Measurements from ENCODE around the gene IL18RAP.

IL18RAP gene

DNA sequence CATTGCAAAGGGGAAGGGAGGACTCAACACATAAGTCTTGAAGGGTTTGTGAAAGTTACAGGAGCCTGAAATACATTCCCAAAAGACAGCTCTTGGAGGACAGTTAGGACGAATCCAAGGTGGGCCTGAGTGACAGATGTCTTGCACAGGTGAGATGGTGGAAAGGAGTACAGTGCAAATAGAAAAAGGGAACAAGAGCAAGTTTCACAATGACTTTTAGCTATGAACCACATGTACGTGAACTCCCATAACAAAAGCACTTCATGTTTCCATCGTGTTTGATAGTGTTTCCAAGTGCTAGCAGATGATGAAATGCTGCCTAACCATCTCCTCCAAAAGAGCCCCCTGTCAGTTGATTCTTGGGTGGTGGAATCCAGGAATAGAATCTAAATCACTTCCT is 1.8 kb downstream of the IL18RAP start:
- no peak for DNase-seq

DNA sequence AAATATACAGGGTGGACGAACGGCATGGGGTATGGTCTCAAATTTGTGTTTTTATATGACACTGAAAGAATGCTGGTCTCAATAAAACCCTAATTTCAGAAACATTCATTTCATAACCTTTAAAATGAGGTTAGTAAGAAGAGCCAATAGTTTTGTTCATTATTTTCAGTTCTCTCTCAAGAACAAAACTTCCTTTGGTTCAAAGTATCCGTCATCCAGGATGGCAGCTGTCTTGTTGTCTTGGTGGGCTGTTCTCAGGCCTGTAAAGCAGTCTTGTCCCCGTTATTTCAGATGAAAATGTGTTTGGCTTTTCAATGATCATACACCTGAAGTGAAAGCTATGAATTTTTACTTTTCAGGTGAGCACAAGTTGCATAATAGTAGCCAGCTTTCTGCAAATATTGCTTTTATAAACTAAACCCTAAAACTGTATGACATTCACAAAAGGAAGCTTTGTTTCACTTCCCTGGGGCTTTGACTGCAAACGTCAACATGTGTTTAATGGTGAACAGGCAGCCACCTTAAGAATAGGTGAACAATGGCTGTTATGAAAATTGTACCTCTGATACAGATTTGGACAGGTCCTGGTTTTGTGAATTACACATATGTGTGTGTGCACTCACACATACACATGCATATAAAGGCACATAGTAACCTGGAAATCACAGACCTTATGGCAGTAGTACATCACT is 2.6 kb downstream of the IL18RAP start:
- DNase-seq, result no peak

DNA sequence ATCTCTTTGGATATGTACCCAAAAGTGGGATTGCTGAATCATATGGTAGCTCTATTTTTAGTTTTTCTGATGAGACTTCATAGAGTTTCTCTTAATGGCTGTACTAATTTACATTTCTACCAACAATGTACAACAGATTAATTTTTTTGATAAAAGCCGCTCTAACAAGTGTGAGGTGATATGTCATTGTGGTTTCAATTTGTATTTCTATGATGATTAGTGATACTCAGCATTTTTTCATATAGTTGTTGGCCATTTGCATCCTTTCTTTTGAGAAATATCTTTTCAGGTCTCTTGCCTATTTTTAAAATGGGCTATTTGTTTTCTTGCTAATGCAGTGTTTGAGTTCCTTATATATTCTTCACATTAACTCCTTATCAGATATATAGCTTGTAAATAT is 4.3 kb downstream of the IL18RAP start:
- DNase-seq, result no peak

DNA sequence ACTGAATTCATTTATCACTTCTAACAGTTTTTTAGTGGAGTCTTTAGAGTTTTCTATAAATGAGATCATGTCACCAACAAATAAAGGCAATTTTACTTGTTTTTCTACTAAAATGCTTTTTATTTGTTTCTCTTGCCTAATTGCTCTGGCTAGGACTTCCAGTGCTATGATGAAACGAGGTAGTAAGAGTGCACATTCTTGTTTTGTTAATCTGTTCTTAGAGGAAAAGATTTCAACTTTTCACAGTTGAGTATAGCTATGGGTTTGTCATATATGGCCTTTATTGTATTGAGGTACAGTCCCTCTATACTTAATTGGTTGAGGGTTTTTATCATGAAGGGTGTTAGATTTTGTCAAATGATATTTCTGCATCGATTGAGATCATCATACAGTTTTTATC is 5.6 kb downstream of the IL18RAP start:
- no peak for DNase-seq

DNA sequence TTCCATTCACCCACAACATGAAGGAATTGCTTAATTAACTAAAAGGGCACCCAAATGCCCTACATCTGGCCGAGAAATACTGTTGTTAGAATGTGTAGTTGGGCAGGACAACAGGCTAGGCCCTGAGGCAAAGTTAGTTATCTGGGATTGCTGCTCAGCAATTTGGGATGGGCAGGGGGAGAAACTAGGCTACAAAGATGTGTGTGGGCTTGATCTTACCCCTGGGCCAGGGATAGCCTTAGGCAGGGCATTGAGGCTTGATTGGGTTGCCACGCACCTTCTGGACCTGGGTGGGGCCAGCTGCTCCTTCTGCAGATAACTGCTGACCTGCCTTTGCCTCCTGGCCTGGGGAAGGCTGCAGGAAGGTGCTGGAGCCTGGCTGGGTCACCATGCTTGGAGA is 9.4 kb downstream of the IL18RAP start:
- DNase-seq, result no peak

DNA sequence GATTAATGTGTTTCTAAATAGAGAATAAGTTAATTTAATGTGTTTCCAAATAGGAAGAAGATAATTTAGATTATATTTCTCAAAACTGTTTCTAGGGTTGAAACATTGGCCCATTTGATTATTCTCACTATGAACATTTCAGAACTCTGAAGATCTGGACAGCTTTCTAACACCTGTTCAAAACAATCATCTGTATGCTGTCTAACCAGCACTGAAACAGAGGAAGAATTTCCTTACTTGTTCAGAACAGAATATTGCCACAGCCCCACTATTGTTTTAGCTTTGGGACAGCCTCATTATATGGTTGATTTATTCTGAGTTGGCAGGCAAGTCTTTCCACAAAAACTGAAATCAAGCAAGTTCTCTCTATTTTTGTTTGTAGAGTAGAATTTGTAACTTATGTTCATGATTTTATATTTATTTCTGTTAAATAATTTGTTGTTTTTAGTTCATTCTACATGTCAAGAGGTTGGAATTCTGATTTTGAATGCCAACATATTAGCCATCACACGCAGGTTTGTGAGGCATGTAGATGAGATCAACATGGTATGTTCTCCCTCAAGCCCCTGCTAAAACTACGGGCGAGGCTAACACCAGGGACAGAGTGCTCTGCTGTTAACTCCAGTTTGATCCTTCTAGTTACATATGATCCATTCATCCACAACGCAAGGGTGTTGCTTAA is 11.2 kb downstream of the IL18RAP start:
- DNase-seq, result no peak

DNA sequence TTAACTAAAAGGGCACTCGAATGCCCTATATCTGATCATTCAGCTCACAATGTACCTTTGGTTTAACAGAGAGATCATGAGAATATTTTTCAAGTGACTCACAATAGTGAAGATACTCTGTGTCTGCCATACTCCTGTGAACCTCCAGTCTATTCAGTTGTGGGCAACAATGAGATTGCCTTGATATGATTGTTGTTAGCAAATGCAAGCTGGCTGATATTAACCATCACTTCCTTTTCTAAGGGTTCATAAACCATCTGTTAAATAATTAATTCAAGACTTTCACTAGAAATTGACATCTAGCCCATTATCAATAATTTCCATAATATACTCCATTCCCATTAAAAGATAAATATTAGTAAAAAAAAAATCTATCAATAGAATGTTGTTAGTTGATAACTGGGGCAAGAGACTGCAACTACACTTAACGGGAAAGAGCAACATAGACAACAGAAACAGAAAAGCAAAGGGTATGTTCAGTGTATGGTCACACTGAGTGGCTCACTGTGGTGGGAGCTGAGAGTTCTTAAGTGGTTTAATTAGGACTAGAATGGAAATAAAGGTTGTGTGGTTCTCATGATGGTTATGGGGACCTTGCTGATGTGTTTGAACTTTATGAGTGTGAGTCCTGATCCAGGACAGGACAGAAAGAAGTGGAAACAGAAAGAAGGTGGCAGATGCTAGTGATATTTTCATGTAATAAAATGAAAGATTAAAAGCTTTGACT is 11.9 kb downstream of the IL18RAP start:
- no peak for DNase-seq

DNA sequence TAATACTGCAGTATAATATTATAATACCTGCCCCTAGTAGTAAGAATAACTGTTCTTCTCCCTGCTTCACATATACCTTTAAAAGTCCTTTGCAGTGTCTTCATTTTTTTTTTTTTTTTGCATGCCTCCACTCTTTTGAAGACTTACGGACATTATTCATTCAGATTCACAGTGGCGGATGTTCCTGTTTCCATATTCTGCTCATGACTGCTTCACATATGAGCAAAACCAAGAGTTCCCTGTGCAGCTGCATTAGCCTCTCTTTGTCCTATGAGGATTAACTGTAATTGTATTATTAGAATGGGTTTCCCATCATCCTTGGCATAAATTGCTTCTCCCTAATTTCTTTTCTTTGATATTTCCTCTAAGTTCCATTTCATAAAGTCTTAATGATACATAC is 12.8 kb downstream of the IL18RAP start:
- no peak for DNase-seq

DNA sequence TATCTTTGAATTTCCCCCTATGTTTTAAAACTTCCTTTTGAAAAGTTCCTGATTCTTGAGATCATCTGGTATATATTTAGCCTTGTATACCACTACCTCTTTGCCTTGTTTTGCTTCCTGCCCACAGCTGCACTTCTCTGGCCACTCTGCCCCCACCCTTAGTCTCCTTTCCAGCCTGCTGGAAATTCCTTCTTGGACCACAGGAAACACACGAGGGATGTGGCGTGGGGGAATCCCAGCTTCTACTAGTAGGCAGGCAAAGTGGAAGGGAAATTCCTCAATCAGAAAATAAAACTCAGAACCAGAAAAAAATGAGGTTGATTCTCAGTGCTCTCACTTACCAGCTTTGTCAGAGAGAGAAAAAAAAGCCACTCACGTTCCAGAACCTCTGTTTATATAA is 13.4 kb downstream of the IL18RAP start:
- DNase-seq, result no peak

DNA sequence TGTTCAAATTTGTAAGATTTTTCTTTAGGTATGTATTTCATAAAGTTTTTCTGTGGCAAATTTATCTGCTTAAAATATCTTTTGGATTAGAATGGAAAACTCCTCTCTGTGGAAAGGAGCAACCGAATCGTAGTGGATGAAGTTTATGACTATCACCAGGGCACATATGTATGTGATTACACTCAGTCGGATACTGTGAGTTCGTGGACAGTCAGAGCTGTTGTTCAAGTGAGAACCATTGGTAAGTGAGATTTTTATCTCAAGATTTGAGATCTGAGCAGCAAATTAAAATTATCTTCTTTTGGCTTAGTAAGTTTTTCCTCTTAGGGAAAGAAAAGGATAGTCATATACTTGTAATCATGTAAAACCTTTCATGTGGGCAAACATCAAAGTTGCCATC is 14.2 kb downstream of the IL18RAP start:
- DNase-seq, result no peak

DNA sequence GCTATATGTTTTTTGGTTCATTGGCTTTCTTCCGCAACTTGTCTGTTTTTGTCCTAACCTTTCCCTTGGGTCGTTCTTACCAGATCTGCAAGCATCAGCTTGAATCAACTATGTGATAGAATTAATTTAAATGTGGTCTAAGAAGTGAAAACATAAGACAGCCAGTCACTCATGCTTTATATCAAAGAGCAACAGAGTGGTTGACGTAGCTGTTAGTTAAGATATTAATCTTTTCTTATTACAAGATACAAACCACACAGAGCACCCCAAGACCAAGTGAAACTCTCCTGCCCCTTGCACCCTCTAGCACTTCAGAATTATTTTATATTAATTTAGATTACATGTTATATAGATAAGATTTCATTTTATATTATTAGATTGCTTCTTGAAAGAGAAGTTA is 15.2 kb downstream of the IL18RAP start:
- no peak for DNase-seq

DNA sequence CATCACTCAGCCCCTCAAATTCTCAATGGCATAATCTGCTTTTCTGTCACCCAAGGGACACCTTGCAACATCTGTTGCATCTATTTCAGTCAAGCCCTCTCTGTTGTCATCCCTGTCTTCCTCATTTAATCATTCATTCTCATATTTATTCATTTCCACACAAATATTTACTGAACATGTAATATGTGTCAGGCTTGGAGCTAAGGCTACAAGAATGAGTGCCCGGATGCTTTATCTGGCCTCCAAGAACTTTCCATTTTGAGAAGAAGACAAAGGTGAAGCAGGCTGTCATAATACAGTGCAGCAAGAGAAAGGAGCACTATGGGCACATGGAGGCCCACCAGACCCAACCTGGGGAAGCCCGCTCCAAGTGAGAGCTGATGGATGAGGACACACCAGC is 15.6 kb downstream of the IL18RAP start:
- DNase-seq, result no peak

DNA sequence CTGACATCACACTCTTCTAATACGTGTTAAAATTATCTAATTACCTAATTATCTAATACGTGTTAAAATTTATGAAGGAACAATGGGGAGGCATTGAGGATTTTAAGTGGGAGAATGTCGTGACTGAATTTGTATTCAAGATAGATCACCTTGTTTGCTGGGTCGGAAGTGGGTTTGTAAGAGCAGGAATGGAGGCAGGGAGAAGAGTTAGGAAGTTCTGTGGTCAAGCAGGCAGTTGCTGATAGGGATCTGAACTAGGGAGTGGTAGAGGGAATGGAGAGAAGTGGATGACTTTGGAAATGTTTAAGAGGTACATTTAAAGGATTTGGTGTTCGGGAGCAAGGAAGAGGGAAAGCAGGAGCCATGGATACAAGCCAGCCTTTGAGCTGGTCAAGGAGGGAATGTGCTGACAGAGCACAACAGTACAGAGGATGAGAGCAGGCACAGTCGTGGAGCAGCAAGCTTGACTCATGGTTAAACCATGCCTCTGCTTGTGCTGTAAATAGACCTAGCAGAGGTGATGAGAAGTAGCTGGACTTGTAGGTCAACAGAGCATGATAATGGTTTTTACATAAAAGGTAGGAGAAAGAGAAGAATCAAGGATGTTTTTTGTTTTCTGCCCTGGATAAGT is 16.2 kb downstream of the IL18RAP start:
- no peak for DNase-seq

DNA sequence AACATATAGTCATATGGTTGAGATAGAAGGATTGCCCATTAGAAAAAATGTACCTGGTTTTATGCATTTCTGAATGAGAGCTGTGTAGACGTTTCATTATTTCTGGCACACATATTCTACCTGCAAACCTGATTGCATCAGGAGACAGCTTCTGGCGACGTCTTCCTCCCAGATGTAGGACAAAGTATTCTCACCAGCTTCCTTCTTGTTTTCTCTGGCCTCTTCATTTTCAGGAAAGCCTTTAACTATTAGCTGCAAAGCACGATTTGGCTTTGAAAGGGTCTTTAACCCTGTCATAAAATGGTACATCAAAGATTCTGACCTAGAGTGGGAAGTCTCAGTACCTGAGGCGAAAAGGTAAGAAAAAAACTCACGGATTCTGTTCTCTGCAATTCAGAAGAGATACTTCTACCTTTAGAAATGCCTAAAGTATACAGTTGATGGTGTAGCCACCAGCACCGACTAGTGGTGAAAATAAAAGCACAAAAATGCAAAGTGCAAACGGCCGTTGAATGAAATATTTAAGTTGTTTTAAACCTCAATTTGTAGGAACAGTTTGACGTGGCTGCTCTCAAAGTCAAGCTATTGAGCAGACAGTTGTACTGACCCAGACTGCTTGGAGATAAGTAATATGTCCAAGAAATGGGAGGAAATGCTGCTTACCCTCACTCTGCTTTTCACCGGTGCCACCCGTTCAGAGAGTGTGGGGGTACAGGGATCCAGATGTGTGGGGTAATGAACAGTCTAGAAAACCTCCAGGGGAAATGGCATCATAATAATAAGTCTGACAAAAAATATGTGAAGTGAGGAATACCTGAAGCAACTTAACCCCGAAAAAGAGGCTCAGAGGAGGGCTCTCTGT is 20.2 kb downstream of the IL18RAP start:
- DNase-seq, result no peak

DNA sequence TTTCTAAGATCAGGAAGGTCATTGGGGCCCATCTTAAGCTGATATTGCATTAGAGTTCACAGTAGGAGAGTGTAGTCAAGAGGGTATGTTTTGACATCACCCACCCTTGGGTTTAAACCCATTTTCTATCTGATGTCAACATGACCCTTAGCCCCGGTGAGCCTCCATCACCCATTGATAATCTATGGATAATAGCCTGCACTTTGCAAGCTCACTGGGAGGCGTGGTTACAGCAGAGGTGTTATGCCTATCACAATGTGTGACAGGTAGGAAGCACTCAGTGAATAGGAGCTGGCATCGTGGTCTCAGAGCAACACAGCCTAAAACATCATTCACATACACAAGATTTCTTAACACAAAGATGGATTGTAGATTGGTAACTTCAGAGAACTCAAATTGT is 21.3 kb downstream of the IL18RAP start:
- DNase-seq, result no peak

DNA sequence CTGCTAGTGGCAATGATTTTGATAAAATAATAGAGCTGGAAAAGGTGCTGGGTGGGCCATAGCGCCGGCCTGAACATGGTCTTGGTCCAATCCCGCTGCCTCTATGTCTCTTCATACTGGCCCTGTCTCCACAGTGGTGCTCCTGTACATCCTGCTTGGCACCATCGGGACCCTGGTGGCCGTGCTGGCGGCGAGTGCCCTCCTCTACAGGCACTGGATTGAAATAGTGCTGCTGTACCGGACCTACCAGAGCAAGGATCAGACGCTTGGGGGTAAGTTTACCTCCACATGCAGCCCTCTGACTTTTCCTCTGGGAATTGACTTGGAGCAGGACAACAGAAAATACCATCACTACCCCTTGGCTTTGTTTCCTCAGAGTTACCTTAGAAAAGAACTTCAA is 24.0 kb downstream of the IL18RAP start:
- DNase-seq, result no peak

DNA sequence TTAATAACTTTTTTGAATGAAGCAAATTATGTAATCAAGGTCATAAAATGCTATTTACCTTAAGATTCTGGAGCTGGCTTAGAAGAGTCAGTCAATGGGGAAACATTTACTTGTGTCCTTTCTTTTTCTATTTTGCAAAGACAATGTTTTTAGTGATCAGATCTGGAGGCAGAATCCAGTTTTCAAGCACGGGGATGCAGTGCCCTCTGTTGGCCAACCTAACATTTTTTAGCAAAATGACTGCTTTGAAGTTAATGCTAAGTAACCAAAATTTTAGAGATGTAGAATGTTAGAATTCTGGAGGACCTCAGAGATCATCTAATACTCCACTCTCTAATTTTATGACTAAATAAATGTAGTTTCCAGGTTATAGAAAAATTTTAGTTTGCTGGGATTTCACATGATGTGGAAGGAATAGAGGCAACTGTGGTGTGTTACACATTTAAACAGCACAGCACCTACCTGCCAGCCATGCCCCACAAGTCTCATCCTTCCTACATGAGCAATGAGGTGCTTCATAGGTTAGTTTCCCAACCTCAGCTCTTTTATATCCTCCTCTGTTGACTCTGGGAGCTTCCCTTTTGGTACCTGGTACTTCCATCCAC is 26.5 kb downstream of the IL18RAP start:
- DNase-seq, result no peak

DNA sequence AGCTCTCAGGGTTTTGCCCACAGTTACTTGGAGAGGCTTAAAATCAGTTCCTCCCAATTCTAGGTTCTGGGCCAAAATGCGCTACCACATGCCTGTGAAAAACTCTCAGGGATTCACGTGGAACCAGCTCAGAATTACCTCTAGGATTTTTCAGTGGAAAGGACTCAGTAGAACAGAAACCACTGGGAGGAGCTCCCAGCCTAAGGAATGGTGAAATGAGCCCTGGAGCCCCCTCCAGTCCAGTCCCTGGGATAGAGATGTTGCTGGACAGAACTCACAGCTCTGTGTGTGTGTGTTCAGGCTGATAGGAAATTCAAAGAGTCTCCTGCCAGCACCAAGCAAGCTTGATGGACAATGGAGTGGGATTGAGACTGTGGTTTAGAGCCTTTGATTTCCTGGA is 29.0 kb downstream of the IL18RAP start:
- DNase-seq, result no peak

DNA sequence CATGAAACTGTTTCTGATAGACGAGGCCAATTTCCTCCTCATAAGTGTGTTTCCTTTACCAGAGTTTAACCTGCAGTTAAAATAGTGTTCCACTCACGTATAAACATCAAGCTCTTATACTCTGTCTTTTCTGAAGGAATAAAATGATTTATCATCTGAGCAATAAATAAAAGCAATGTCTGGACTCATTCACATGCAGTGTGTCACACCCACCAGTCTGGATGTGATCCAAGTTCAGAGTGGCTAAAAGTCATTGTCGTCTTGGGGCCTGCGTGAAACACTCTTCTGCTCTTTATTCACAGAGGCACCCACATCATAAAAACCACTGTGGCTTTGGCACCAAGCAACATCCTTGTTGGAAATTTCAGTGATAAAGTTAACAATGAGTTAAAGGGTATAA is 30.5 kb downstream of the IL18RAP start:
- DNase-seq, result no peak

DNA sequence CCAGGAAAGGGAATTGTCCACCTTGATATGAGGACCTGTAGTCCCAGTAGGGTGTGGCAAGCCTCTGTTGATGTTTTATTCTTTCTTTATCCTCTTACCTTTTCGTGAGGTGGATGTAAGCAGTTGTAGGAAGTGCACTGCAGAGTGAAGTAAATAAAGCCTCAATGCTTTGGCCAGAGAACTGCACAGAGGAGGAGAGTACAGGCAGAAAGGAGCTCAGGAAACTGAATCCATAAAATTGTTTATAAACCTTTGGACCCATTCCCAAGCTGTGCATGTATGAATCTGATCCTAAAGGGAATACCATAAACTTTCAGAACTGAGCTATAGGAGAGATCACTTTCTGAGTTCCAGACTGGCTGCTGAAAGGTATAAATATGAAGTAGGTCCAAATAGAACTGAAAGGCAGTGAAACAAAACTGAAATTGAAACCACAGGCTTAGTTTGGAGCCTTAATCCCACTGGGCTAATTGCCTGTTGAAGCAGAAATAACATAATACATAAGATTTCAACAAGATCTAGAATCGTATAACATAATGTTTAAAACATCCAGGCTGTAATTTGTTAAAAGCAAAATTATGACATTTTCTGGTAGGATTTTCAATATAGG is 32.2 kb downstream of the IL18RAP start:
- no peak for DNase-seq

DNA sequence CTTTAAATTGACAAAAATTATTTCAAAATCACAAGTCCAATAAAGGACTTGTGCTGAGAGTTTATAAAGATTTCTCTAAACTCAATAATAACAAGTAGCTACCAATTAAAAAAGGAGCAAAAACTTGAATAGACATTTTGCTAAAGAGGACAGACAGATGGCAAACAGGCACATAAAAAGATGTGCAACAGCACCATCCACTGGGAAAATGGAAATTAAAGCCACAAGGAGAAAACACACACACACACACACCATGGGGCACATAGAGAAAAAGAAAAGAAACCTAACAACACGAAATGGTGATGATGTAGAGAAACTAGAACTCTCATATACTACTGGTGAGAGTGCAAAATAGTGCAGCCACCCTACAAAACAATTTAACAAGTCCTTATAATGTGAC is 37.5 kb downstream of the IL18RAP start:
- DNase-seq, result no peak

DNA sequence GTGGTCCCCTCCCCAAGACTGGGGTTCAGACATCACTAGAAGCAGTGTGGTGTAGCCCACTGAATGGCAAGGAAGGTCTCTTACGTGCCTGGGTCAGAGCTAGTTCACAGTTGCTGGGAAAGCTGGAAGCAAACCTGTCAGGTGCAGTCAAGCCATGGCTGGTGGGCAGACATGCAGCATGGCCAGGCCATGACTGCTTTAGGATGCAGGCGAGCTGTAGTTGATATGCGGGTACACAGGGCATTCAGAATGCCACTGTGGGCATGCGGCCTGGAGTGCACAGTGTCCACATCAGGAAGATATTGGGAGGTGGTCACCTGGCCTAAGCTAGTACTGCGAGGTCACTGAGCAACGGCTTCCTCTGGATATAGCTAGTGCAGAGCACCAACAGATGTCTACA is 38.2 kb downstream of the IL18RAP start:
- DNase-seq, result no peak

Data from NCI-H2029 treated with DMSO at 0.1 percent for 48 hours (cell line).